ENCODE results near the gene DDX46.
"Not testable (repeated sequence)": the region's sequence is repeated elsewhere in the genome, so short reads cannot be mapped to it uniquely, and the experiment has no call there.

Gene DDX46

GRCh38 chr5:134758504-134759341 is at the start of gene DDX46:
Gene DDX46, plus strand, starts transcription at chr5:134758779. Its CDS starts 160 bp downstream, at chr5:134758939.
- FAIRE-seq (peak; percentile 46), DNase-seq (ENCODE audit: insufficient read length, low spot score) (peak; percentile 92)

GRCh38 chr5:134714120-134714519 is 44.5 kb upstream of the DDX46 start:
- FAIRE-seq (no peak), DNase-seq (ENCODE audit: insufficient read length, low spot score) (no peak)

GRCh38 chr5:134714541-134714940 is 44.0 kb upstream of the DDX46 start:
- DNase-seq (ENCODE audit: insufficient read length, low spot score) (no peak), FAIRE-seq (no peak)

- FAIRE-seq; DNase-seq (ENCODE audit: insufficient read length, low spot score): not testable (repeated sequence)
Observed at GRCh38 chr5:134715466-134715865, 43.1 kb upstream of the DDX46 start.

DNA sequence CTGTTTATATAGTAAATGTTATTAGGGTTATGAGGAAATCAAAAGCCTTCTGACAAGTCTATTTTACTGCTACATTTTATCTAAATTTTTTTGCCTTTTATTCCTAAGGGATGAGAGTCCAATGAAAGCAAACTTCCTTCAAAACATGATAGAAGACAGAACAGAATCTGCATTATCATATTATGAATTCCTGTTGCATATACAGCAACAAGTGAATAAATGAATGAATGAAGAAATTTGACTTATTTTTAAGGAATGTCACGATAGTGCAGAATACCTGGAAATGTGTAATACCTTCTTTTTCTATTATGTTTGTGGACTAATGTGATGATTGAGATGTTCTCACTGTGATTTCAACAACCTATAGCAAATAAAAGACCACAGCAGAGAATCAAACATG is 33.7 kb upstream of the DDX46 start:
- no peak for FAIRE-seq
- DNase-seq (ENCODE audit: insufficient read length, low spot score): no peak

DNA sequence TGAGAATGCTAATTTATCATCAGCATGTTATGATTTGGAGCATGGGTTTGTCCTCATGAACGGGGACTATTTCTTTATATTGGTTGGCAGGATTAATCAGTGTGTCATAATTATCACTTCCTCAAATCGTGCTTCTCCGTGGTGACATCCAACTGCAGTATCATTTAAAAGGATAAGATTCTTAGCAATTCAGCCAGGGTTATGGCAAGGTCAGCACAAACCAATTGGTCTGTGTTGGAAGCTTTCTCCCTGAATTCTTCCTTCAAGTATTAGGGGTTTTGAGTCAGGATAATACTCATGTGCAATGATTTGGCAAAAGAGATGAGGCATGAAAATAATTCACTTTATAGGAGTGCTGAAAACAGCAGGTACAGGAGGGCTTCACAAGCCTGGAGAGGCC is 25.8 kb upstream of the DDX46 start:
- DNase-seq (ENCODE audit: insufficient read length, low spot score): no peak

DNA sequence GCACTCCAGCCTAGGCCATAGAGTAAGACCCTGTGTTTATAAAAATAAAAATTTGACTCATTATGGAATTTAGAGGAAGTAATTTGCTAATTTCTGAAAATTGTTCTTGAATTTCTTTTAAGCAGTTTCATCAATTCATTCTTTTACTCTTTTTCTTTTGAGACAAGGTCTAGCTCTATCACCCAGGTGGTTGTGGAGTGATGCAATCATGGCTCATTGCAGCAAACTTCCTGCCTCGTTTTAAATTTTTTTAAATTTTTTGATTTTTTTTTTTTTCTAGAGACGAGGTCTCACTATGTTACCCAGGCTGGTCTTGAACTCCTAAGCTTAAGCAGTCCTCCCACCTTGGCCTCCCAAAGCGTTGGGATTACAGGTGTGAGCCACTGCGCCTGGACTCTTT is 23.3 kb upstream of the DDX46 start:
- FAIRE-seq (no peak), DNase-seq (ENCODE audit: insufficient read length, low spot score) (no peak)

More for the DNA sequence above, 25.8 kb upstream of the DDX46 start:
- no peak for FAIRE-seq

- FAIRE-seq: no peak
- DNase-seq (ENCODE audit: insufficient read length, low spot score): no peak
Observed at GRCh38 chr5:134736173-134736812, 22.3 kb upstream of the DDX46 start.

- DNase-seq (ENCODE audit: insufficient read length, low spot score) (peak; percentile 93), FAIRE-seq (peak; percentile 49)
Observed at GRCh38 chr5:134738133-134738962, 20.2 kb upstream of the DDX46 start, which contains the start of gene CAMLG. Gene CAMLG, plus strand, starts transcription at chr5:134738548. Its CDS starts 73 bp downstream, at chr5:134738621.

GRCh38 chr5:134738963-134739661 is 19.5 kb upstream of the DDX46 start:
- FAIRE-seq (no peak), DNase-seq (ENCODE audit: insufficient read length, low spot score) (peak; percentile 38)

DNA sequence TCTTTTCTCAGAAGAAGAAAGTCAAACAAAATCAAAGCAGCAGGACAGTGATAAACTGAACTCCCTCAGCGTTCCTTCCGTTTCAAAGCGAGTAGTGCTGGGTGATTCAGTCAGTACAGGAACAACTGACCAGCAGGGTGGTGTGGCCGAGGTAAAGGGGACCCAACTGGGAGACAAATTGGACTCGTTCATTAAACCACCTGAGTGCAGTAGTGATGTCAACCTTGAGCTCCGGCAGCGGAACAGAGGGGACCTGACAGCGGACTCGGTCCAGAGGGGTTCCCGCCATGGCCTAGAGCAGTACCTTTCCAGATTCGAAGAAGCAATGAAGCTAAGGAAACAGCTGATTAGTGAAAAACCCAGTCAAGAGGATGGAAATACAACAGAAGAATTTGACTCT is 17.5 kb upstream of the DDX46 start:
- FAIRE-seq (no peak), DNase-seq (ENCODE audit: insufficient read length, low spot score) (no peak)

- FAIRE-seq: no peak
Observed at GRCh38 chr5:134742134-134742533, 16.4 kb upstream of the DDX46 start.

GRCh38 chr5:134749415-134749814 is 9.2 kb upstream of the DDX46 start:
- no peak for FAIRE-seq
- DNase-seq (ENCODE audit: insufficient read length, low spot score): no peak

More at GRCh38 chr5:134742134-134742533, 16.4 kb upstream of the DDX46 start:
- no peak for DNase-seq (ENCODE audit: insufficient read length, low spot score)

- no peak for DNase-seq (ENCODE audit: insufficient read length, low spot score)
- FAIRE-seq: no peak
Observed at GRCh38 chr5:134758176-134758503, 439 bp upstream of the DDX46 start.

- not testable (repeated sequence) for DNase-seq (ENCODE audit: insufficient read length, low spot score); FAIRE-seq
Observed at GRCh38 chr5:134767528-134768291, 9.1 kb downstream of the DDX46 start.

GRCh38 chr5:134769206-134769605 is 10.6 kb downstream of the DDX46 start:
- DNase-seq (ENCODE audit: insufficient read length, low spot score) (no peak), FAIRE-seq (no peak)

DNA sequence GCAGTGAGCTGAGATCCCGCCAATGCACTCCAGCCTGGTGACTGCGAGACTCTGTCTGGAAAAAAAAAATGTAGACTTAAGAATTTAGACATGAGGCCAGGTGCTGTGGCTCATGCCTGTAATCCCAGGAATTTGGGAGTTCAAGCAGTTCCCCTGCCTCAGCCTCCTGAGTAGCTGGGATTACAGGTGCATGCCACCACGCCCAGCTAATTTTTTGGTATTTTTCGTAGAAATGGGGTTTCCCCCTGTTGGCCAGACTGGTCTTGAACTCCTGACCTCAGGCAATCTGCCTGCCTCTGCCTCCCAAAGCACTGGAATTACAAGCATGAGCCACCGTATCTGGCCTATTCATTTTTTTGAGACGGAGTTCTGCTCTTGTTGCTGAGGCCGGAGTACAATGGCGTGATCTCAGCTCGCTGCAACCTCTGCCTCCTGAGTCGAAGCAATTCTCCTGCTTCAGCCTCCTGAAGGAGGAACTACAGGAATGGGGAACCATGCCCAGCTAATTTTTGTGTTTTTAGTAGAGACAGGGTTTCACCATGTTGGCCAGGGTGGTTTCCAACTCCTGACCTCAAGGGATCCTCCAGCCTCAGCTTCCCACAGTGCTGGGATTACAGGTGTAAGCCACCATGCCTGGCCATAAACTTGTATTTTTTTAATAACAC is 14.0 kb downstream of the DDX46 start:
- no peak for FAIRE-seq
- DNase-seq (ENCODE audit: insufficient read length, low spot score): no peak

- FAIRE-seq (no peak), DNase-seq (ENCODE audit: insufficient read length, low spot score) (no peak)
Observed at GRCh38 chr5:134777366-134777765, 18.8 kb downstream of the DDX46 start.

DNA sequence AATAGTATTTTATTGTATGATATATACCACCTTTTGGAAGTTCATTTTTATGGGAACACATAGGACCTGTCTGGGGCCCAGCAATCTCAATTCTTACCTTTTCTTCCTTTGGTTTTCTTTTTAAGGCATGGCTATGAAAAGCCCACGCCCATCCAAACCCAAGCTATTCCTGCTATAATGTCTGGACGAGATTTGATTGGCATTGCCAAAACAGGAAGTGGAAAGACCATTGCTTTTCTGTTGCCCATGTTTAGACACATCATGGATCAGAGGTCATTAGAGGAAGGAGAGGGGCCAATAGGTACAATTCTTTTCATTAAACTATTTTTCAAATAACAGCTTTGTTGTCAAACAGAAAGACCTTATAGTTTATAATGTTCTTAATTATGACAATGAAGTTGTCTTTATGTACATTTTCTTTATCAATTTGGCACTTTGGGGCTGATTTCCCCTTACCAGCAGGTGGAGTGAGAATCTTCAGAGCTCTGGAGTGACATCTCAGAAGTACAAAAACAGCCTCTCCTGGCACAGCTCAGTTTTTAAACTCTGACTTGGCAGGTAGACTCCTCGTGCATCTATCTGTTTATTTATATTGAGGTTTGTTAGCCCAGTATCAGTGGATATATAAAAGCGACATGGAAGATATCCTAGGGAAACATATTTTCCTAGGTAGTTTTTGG is 25.8 kb downstream of the DDX46 start:
- FAIRE-seq: no peak

More for the DNA sequence above, 25.8 kb downstream of the DDX46 start:
- no peak for DNase-seq (ENCODE audit: insufficient read length, low spot score)

Data from HTR-8/SVneo (cell line).